ENCODE measurements around the gene DIDO1.

GRCh38 chr20:62891111-62891510, 35.2 kb downstream of the DIDO1 start:
- TF ChIP-seq CTCF (IDR thresholded peaks at IDR 0.05) (no peak), POLR2A (IDR thresholded peaks at IDR 0.05) (no peak), POLR2AphosphoS5 (IDR thresholded peaks at IDR 0.05) (no peak)
